H9 (cell line): ENCODE measurements around the gene CHCHD1. TPM values are rescaled to one million over a fixed set of nuclear protein-coding genes. Genes with fewer than 3 reads are reported as not detected.

Source experiments
- DNase-seq: peaks from one replicate; pipeline ENCODE4 v3.0.0-alpha.2; 2017
- H2AFZ ChIP-seq: one replicate; pipeline ENCODE4 v1.6.1; 2013; ENCODE audit warnings: mild to moderate bottlenecking, low read length, control low read depth, moderate library complexity
- H2AK5ac ChIP-seq: 2 replicates; pipeline ENCODE4 v1.6.1; 2013; ENCODE audit warnings: low read length, control low read depth, mixed read lengths; ENCODE audit not compliant: insufficient read length
- H2BK120ac ChIP-seq: one replicate; pipeline ENCODE4 v1.6.1; 2013; ENCODE audit warnings: low read depth, mild to moderate bottlenecking, low read length, control low read depth, inconsistent platforms; ENCODE audit not compliant: poor library complexity, severe bottlenecking
- H2BK12ac ChIP-seq: 2 replicates; pipeline ENCODE4 v1.6.1; 2013; ENCODE audit warnings: low read length, control low read depth, mixed read lengths, low read depth; ENCODE audit not compliant: insufficient read length
- H2BK15ac ChIP-seq: 2 replicates; pipeline ENCODE4 v1.6.1; 2013; ENCODE audit warnings: low read depth, low read length, control low read depth
- H2BK20ac ChIP-seq: one replicate; pipeline ENCODE4 v1.6.1; 2013; ENCODE audit warnings: low read depth, mild to moderate bottlenecking, low read length, control low read depth, inconsistent platforms; ENCODE audit not compliant: poor library complexity, severe bottlenecking
- H2BK5ac ChIP-seq: 2 replicates; pipeline ENCODE4 v1.6.1; 2013; ENCODE audit warnings: low read length, control low read depth, mixed read lengths; ENCODE audit not compliant: insufficient read length
- H3K14ac ChIP-seq: 2 replicates; pipeline ENCODE4 v1.6.1; 2013; ENCODE audit warnings: low read length, control low read depth; ENCODE audit not compliant: insufficient read depth
- H3K18ac ChIP-seq: 2 replicates; pipeline ENCODE4 v1.6.1; 2013; ENCODE audit warnings: low read depth, mild to moderate bottlenecking, mixed read lengths, low read length, control low read depth; ENCODE audit not compliant: insufficient read length
- H3K23ac ChIP-seq: 2 replicates; pipeline ENCODE4 v1.6.1; 2013; ENCODE audit warnings: low read length, control low read depth, mixed read lengths, low read depth; ENCODE audit not compliant: insufficient read length
- H3K23me2 ChIP-seq: 2 replicates; pipeline ENCODE4 v1.6.1; 2013; ENCODE audit warnings: low read depth, mild to moderate bottlenecking, mixed read lengths, low read length, control low read depth; ENCODE audit not compliant: insufficient read length, poor library complexity, severe bottlenecking
- H3K27ac ChIP-seq: 2 replicates; pipeline ENCODE4 v1.5.1; 2013; ENCODE audit warnings: low read length, control low read depth, mixed read lengths, low read depth; ENCODE audit not compliant: insufficient read length
- H3K27me3 ChIP-seq: 2 replicates; pipeline ENCODE4 v1.6.1; 2013; ENCODE audit warnings: low read length, control low read depth, inconsistent platforms; ENCODE audit not compliant: insufficient read depth
- H3K4ac ChIP-seq: 2 replicates; pipeline ENCODE4 v1.6.1; 2013; ENCODE audit warnings: low read depth, mild to moderate bottlenecking, control low read depth, inconsistent platforms, low read length, moderate library complexity
- H3K4me1 ChIP-seq: 2 replicates; pipeline ENCODE4 v1.6.1; 2013; ENCODE audit warnings: low read length, control low read depth, inconsistent platforms; ENCODE audit not compliant: insufficient read depth
- H3K4me2 ChIP-seq: 2 replicates; pipeline ENCODE4 v1.6.1; 2013; ENCODE audit warnings: low read length, control low read depth, mixed read lengths; ENCODE audit not compliant: insufficient read length, insufficient read depth
- H3K56ac ChIP-seq: 2 replicates; pipeline ENCODE4 v1.6.1; 2013; ENCODE audit warnings: low read depth, mild to moderate bottlenecking, mixed read lengths, low read length, control low read depth; ENCODE audit not compliant: insufficient read length
- H3K79me1 ChIP-seq: 2 replicates; pipeline ENCODE4 v1.6.1; 2013; ENCODE audit warnings: low read depth, mild to moderate bottlenecking, moderate library complexity, low read length, control low read depth, inconsistent platforms; ENCODE audit not compliant: insufficient read depth, poor library complexity, severe bottlenecking
- H3K79me2 ChIP-seq: 2 replicates; pipeline ENCODE4 v1.6.1; 2013; ENCODE audit warnings: low read length, control low read depth, inconsistent platforms; ENCODE audit not compliant: insufficient read depth
- H3K9ac ChIP-seq: 2 replicates; pipeline ENCODE4 v1.6.1; 2013; ENCODE audit warnings: low read length, control low read depth, mixed read lengths; ENCODE audit not compliant: insufficient read length; ENCODE audit errors: extremely low read depth
- H3K9me3 ChIP-seq: one replicate; pipeline ENCODE4 v1.6.1; 2013; ENCODE audit warnings: low read depth, low read length, inconsistent platforms; ENCODE audit not compliant: control insufficient read depth
- H3T11ph ChIP-seq: one replicate; pipeline ENCODE4 v1.6.1; 2013; ENCODE audit warnings: mild to moderate bottlenecking, low read length, control low read depth, inconsistent platforms
- H4K20me1 ChIP-seq: one replicate; pipeline ENCODE4 v1.6.1; 2013; ENCODE audit not compliant: control insufficient read depth, insufficient read length, insufficient read depth
- H4K5ac ChIP-seq: 2 replicates; pipeline ENCODE4 v1.6.1; 2013; ENCODE audit warnings: low read depth, mild to moderate bottlenecking, mixed read lengths, low read length, control low read depth; ENCODE audit not compliant: insufficient read length
- H4K8ac ChIP-seq: replicated peaks from 2 replicates; pipeline ENCODE4 v1.6.1; 2013; ENCODE audit warnings: low read length, control low read depth, mixed read lengths, low read depth; ENCODE audit not compliant: insufficient read length
- H4K91ac ChIP-seq: 2 replicates; pipeline ENCODE4 v1.6.1; 2013; ENCODE audit warnings: low read depth, mild to moderate bottlenecking, moderate library complexity, mixed read lengths, low read length, control low read depth; ENCODE audit not compliant: insufficient read length
- H3K27ac Mint-ChIP-seq, 3 experiments: 2 replicates in 2 of 3; 3 replicates in 1 of 3; pipeline ENCODE4 v1.8.0; 2020 to 2021; ENCODE audit warnings: mixed read lengths in 3 of 3, mild to moderate bottlenecking in 1 of 3, moderate library complexity in 1 of 3
- H3K27me3 Mint-ChIP-seq: 2 replicates; pipeline ENCODE4 v1.8.0; 2021; ENCODE audit warnings: low read depth, mild to moderate bottlenecking, moderate library complexity, mixed read lengths
- H3K36me3 Mint-ChIP-seq, 3 experiments: 2 replicates in 2 of 3; 3 replicates in 1 of 3; pipeline ENCODE4 v1.8.0; 2020 to 2021; ENCODE audit warnings: low read depth in 3 of 3, mixed read lengths in 3 of 3; ENCODE audit not compliant: insufficient read depth in 1 of 3
- H3K4me1 Mint-ChIP-seq, 2 experiments: 2 replicates each; pipeline ENCODE4 v1.8.0; 2020; ENCODE audit warnings: mixed read lengths in 2 of 2
- H3K4me3 Mint-ChIP-seq, 2 experiments: 2 replicates in 1 of 2; 3 replicates in 1 of 2; pipeline ENCODE4 v1.8.0; 2020 to 2021; ENCODE audit warnings: mild to moderate bottlenecking in 2 of 2, mixed read lengths in 2 of 2, moderate library complexity in 1 of 2
- H3K9me3 Mint-ChIP-seq, 2 experiments: 2 replicates in 1 of 2; 3 replicates in 1 of 2; pipeline ENCODE4 v1.8.0; 2020; ENCODE audit warnings: mild to moderate bottlenecking in 2 of 2, mixed read lengths in 2 of 2, moderate library complexity in 1 of 2
- WGBS: extraction: QIAGEN DNeasy Blood & Tissue Kit; methylation state at CpG from one replicate; pipeline ENCODE4 v1.1.7; 2013; ENCODE audit warnings: missing lambda C conversion rate, low lambda C conversion rate, mixed read lengths; ENCODE audit not compliant: insufficient read length; ENCODE audit errors: extremely low coverage; 5-methylcytosine and 5-hydroxymethylcytosine counted together
- total RNA-seq: library from RNA; stranded (reverse); gene quantifications from 2 replicates; pipeline ENCODE4 v1.2.1, GENCODE V29; 2021
- TF ChIP-seq, protein P1 (sequence below): fragments of 200-600 bp; sonication (generic); conservative IDR thresholded peaks from 3 replicates; pipeline ENCODE4 v1.8.0; 2021; ENCODE audit warnings: antibody characterized with exemption, mild to moderate bottlenecking

Gene CHCHD1
- total RNA-seq, 1 experiment from 2014 or later = 45.9 TPM

DNA sequence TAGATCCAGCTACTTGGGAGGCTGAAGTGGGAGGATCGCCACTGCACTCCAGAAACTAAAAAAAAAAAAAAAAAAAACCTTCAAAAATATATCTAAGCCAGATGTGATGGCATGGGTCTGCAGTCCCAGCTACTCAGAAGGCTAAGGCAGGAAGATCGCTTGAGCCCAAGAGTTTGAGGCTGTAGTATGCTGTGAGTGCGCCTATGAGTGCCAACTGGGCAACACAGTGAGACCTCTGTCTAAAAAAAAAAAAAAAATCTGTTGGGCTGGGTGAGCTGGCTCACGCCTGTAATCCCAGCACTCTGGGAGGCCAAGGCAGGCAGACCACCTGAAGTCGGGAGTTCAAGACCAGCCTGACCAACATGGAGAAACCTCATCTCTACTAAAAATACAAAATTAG is 2.8 kb upstream of the CHCHD1 start:
- no peak overlapping the region for H4K5ac ChIP-seq
- Mint-ChIP-seq H3K27ac (no peak overlapping the region), H3K36me3 (peaks cover 8 to 40% (median 34%) of the 10 kb centered on the region in 3 experiments; a peak in 6 of 7 replicates), H3K4me3 (no peak overlapping the region), H3K27me3 (no peaks in the 10 kb centered on the region), H3K4me1 (peaks cover 31 to 37% of the 10 kb centered on the region in 2 experiments), H3K9me3 (no peaks in the 10 kb centered on the region)
- no peak overlapping the region for H3K18ac ChIP-seq
- no peak overlapping the region for H2AK5ac ChIP-seq
- no peak overlapping the region for H3K27ac ChIP-seq
- no peak overlapping the region for H2BK120ac ChIP-seq
- peaks cover 10% of the 10 kb centered on the region; the same call in 1 of the 2 replicates for H3K79me2 ChIP-seq
- H3K56ac ChIP-seq = no peak overlapping the region
- H2BK5ac ChIP-seq = no peak overlapping the region
- TF ChIP-seq, protein P1, sequence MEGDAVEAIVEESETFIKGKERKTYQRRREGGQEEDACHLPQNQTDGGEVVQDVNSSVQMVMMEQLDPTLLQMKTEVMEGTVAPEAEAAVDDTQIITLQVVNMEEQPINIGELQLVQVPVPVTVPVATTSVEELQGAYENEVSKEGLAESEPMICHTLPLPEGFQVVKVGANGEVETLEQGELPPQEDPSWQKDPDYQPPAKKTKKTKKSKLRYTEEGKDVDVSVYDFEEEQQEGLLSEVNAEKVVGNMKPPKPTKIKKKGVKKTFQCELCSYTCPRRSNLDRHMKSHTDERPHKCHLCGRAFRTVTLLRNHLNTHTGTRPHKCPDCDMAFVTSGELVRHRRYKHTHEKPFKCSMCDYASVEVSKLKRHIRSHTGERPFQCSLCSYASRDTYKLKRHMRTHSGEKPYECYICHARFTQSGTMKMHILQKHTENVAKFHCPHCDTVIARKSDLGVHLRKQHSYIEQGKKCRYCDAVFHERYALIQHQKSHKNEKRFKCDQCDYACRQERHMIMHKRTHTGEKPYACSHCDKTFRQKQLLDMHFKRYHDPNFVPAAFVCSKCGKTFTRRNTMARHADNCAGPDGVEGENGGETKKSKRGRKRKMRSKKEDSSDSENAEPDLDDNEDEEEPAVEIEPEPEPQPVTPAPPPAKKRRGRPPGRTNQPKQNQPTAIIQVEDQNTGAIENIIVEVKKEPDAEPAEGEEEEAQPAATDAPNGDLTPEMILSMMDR = no peak
- no peaks in the 10 kb centered on the region for H3K27me3 ChIP-seq
- DNase-seq = no peak
- no peak overlapping the region for H3K23ac ChIP-seq
- peaks cover 11% of the 10 kb centered on the region for H3K79me1 ChIP-seq
- no peak overlapping the region for H4K91ac ChIP-seq
- no peak overlapping the region for H3K9ac ChIP-seq
- no peak overlapping the region for H4K8ac ChIP-seq
- H3T11ph ChIP-seq = no peak overlapping the region
- H3K9me3 ChIP-seq = no peaks in the 10 kb centered on the region
- H3K4ac ChIP-seq = no peak overlapping the region
- H3K4me1 ChIP-seq = peaks cover under 1% of the 10 kb centered on the region; the same call in 1 of the 2 replicates
- peaks cover 3% of the 10 kb centered on the region for H3K23me2 ChIP-seq
- no peak overlapping the region for H2BK12ac ChIP-seq
- H3K14ac ChIP-seq = no peak overlapping the region
- H2BK20ac ChIP-seq = no peak overlapping the region
- no peak overlapping the region for H2BK15ac ChIP-seq
- H3K4me2 ChIP-seq = no peak overlapping the region
- H2AFZ ChIP-seq = no peak overlapping the region
- no peaks in the 10 kb centered on the region for H4K20me1 ChIP-seq
- no CpG with 5 or more reads among the region's 5 CpGs for WGBS
